HepG2 (cell line): ENCODE measurements around the gene EMP2. TPM values are rescaled to one million over a fixed set of nuclear protein-coding genes. Genes with fewer than 3 reads are reported as not detected.

Source experiments
- CBX2 ChIP-seq, 2 experiments: fragments of 200-600 bp in 1 of 2; sonication (generic); formaldehyde crosslinking in 1 of 2; IDR thresholded peaks; 2 replicates each; pipeline versions ENCODE4 v1.7.0 to v1.8.1; 2018 to 2022; ENCODE audit warnings: low read depth in 2 of 2, low read length in 1 of 2, mild to moderate bottlenecking in 1 of 2, missing genetic modification reagents in 1 of 2
- CEBPZ ChIP-seq: IDR thresholded peaks from 2 replicates; pipeline ENCODE4 v1.6.1; 2012; ENCODE audit warnings: low read length, improper control_type of control experiment
- DDIT3 ChIP-seq: sonication (generic); formaldehyde crosslinking; IDR thresholded peaks from 2 replicates; pipeline ENCODE4 v1.4.0; 2020; ENCODE audit warnings: mild to moderate bottlenecking, missing genetic modification reagents
- GATA4 ChIP-seq: sonication (generic); IDR thresholded peaks from 2 replicates; pipeline ENCODE4 v1.6.1; 2016; ENCODE audit warnings: antibody characterized with exemption, low read depth, borderline replicate concordance
- MAF1 ChIP-seq: sonication (generic); formaldehyde crosslinking; IDR thresholded peaks from 2 replicates; pipeline ENCODE4 v1.5.0; 2020; ENCODE audit warnings: missing genetic modification reagents, borderline replicate concordance
- MIXL1 ChIP-seq: IDR thresholded peaks from 2 replicates; pipeline ENCODE4 v1.6.1; 2016
- NFE2 ChIP-seq: sonication (generic); formaldehyde crosslinking; IDR thresholded peaks from 2 replicates; pipeline ENCODE4 v1.4.0; 2020; ENCODE audit warnings: missing genetic modification reagents
- NR2F1 ChIP-seq, 2 experiments: fragments of 450-650 bp in 1 of 2; formaldehyde crosslinking in 1 of 2; IDR thresholded peaks; 2 replicates each; pipeline versions ENCODE4 v1.5.0 to v1.6.1; 2016 to 2020; ENCODE audit warnings: mild to moderate bottlenecking in 1 of 2, missing compliant biosample characterization in 1 of 2, missing genetic modification reagents in 1 of 2, moderate library complexity in 1 of 2
- NRL ChIP-seq: sonication (generic); formaldehyde crosslinking; IDR thresholded peaks from 2 replicates; pipeline ENCODE4 v1.5.0; 2020; ENCODE audit warnings: missing genetic modification reagents, mild to moderate bottlenecking, moderate library complexity, borderline replicate concordance
- PAF1 ChIP-seq: IDR thresholded peaks from 2 replicates; pipeline ENCODE4 v1.6.1; 2016; ENCODE audit warnings: missing genetic modification reagents, missing compliant biosample characterization
- POLR2AphosphoS2 ChIP-seq: IDR thresholded peaks from 2 replicates; pipeline ENCODE4 v1.6.1; 2011; ENCODE audit warnings: low read depth, low read length, improper control_type of control experiment
- PPARG ChIP-seq: conservative IDR thresholded peaks from 2 replicates; pipeline ENCODE4 v1.6.1; 2016; ENCODE audit warnings: missing biosample characterization, missing genetic modification reagents
- SMARCE1 ChIP-seq: fragments of 450-650 bp; IDR thresholded peaks from 2 replicates; pipeline ENCODE4 v1.6.1; 2017; ENCODE audit warnings: borderline replicate concordance
- ZNF143 ChIP-seq: sonication (generic); formaldehyde crosslinking; IDR thresholded peaks from 2 replicates; pipeline ENCODE4 v1.4.0; 2020; ENCODE audit warnings: missing genetic modification reagents
- ZNF24 ChIP-seq: fragments of 450-650 bp; IDR thresholded peaks from 2 replicates; pipeline ENCODE4 v1.6.1; 2017; ENCODE audit warnings: antibody characterized with exemption, mild to moderate bottlenecking
- ZNF326 ChIP-seq: sonication (generic); formaldehyde crosslinking; IDR thresholded peaks from 2 replicates; pipeline ENCODE4 v1.4.0; 2020; ENCODE audit warnings: missing genetic modification reagents, borderline replicate concordance
- ZNF550 ChIP-seq: sonication (generic); formaldehyde crosslinking; IDR thresholded peaks from 2 replicates; pipeline ENCODE4 v1.4.0; 2020; ENCODE audit warnings: mild to moderate bottlenecking, missing genetic modification reagents, borderline replicate concordance
- ZNF609 ChIP-seq: sonication (generic); formaldehyde crosslinking; IDR thresholded peaks from 2 replicates; pipeline ENCODE4 v1.4.0; 2020; ENCODE audit warnings: mild to moderate bottlenecking, missing genetic modification reagents, borderline replicate concordance
- ZSCAN12 ChIP-seq: sonication (generic); formaldehyde crosslinking; IDR thresholded peaks from 2 replicates; pipeline ENCODE4 v1.9.0; 2021; ENCODE audit warnings: mild to moderate bottlenecking, missing genetic modification reagents
- ZSCAN29 ChIP-seq: sonication (generic); formaldehyde crosslinking; conservative IDR thresholded peaks from 2 replicates; pipeline ENCODE4 v1.4.0; 2020; ENCODE audit warnings: mild to moderate bottlenecking, missing genetic modification reagents
- polyA plus RNA-seq, 8 experiments: library from polyadenylated mRNA; depleted of rRNA in 3 of 8; stranded (reverse) in 7 of 8; unstranded in 1 of 8; fragments of >200 nt; fragmentation: Illumina TruSeq in 4 of 8; extraction: Trizol in 4 of 8; gene quantifications; 2 replicates each; pipeline versions ENCODE4 v1.2.1 to v1.2.3, GENCODE V29; 2011 to 2016; ENCODE audit warnings: low read depth in 4 of 8, missing spikeins in 1 of 8, mixed read lengths in 1 of 8; ENCODE audit not compliant: insufficient read depth in 1 of 8
- total RNA-seq, 5 experiments: library from RNA; depleted of rRNA; stranded (reverse); fragments of >200 nt; fragmentation: Illumina TruSeq; extraction: Trizol; gene quantifications; 2 replicates each; pipeline ENCODE4 v1.2.3, GENCODE V29; 2016; ENCODE audit warnings: low read depth in 1 of 5

The EMP2 gene
- total and polyA plus RNA-seq, 2 of the 13 experiments (the other 11 are each of a cell fraction or from before 2014, with no cell fraction given), result 24.6 to 91.2 TPM

- TF ChIP-seq ZNF326 (CRISPR knock-in tag) (no peak), POLR2AphosphoS2 (no peak), ZSCAN12 (CRISPR knock-in tag) (peak; percentile 90), ZNF550 (CRISPR knock-in tag) (peak; percentile 57; the same call in 1 of the 2 replicates), NRL (CRISPR knock-in tag) (peak; percentile 88), SMARCE1 (no peak), ZSCAN29 (CRISPR knock-in tag) (peak; percentile 72; the same call in 1 of the 2 replicates), NFE2 (CRISPR knock-in tag) (no peak), PAF1 (CRISPR knock-in tag) (no peak), CEBPZ (no peak), GATA4 (0 out of 2 replicates have a peak, but pooled peaks have one; percentile 10), CBX2 (IDR thresholded peaks at IDR 0.05; ENCODE audit: low read depth, low read length) (no peak), CBX2 (CRISPR knock-in tag; IDR thresholded peaks at IDR 0.05; ENCODE audit: low read depth) (no peak), ZNF143 (CRISPR knock-in tag) (peak; percentile 62; the same call in 1 of the 2 replicates), PPARG (CRISPR knock-in tag) (0 out of 2 replicates have a peak, but pooled peaks have one; percentile 36), MAF1 (CRISPR knock-in tag) (0 out of 2 replicates have a peak, but pooled peaks have one; percentile 48), ZNF609 (peak; percentile 74), DDIT3 (CRISPR knock-in tag) (no peak), MIXL1 (CRISPR knock-in tag) (0 out of 2 replicates have a peak, but pooled peaks have one; percentile 9), ZNF24 (no peak), NR2F1 (CRISPR knock-in tag; IDR thresholded peaks at IDR 0.05) (no peak; a peak in 1 of 4 replicates)
Measured at GRCh38 chr16:10579965-10580882, at the start of gene EMP2 (continued).
